ENCODE data around the gene HIP1R. TPM values are rescaled to one million over a fixed set of nuclear protein-coding genes. Genes with fewer than 3 reads are reported as not detected.

Gene HIP1R
- total RNA-seq, 1 experiment from 2014 or later = 33.1 TPM

GRCh38 chr12:122859303-122860039 is 24.2 kb downstream of the HIP1R start:
- no peaks in the 10 kb centered on the region for H3K9me3 ChIP-seq (ENCODE audit: insufficient read depth, low read depth)
- H3K27me3 ChIP-seq (ENCODE audit: insufficient read depth, low read depth) = no peaks in the 10 kb centered on the region
- peaks cover 30% of the 10 kb centered on the region; the same call in 1 of the 2 replicates for H3F3A ChIP-seq (ENCODE audit: insufficient read depth, low read depth)
- no peak for DNase-seq
- no peaks in the 10 kb centered on the region for H3K36me3 ChIP-seq (ENCODE audit: low read depth)
- no peak for TF ChIP-seq CTCF (conservative IDR thresholded peaks at IDR 0.05)
- no peak for TF ChIP-seq EZH2 (IDR thresholded peaks at IDR 0.05; ENCODE audit: low read depth)
- POLR2A ChIA-PET (ENCODE audit: unreplicated experiment) = no interaction called here
- CTCF ChIA-PET = no interaction called here
- H3K4me1 ChIP-seq (replicated peaks; ENCODE audit: insufficient read depth) = no peaks in the 10 kb centered on the region
- intact Hi-C loops (cut with micrococcal nuclease; ENCODE audit: unreplicated experiment) = loop anchor here (1.0 to 5.0 kb wide), 3 partner anchors 67 to 379 kb away; no protein-coding TSS in a partner anchor
- H3K79me2 ChIP-seq (ENCODE audit: low read depth) = no peaks in the 10 kb centered on the region
- no TSS peak for BruUV-seq (replicated peaks)
- no peak overlapping the region for H3K27ac ChIP-seq
- H3K9me2 ChIP-seq (ENCODE audit: insufficient read depth) = no peaks in the 10 kb centered on the region
- H2AFZ ChIP-seq = no peak overlapping the region
- H3K4me3 ChIP-seq = no peak overlapping the region
- no peak overlapping the region for H3K4me2 ChIP-seq
- H4K20me1 ChIP-seq (ENCODE audit: insufficient read depth) = 0 out of 2 replicates have a peak, but pooled peaks cover 11% of the 10 kb centered on the region

- Histone ChIP-seq H3K4me1 (replicated peaks; ENCODE audit: insufficient read depth) (no peaks in the 10 kb centered on the region), H3K36me3 (ENCODE audit: low read depth) (no peaks in the 10 kb centered on the region), H3K27ac (no peak overlapping the region), H2AFZ (no peak overlapping the region), H3K4me3 (no peak overlapping the region), H3K9me3 (ENCODE audit: insufficient read depth, low read depth) (no peaks in the 10 kb centered on the region), H3F3A (ENCODE audit: insufficient read depth, low read depth) (peaks cover 38% of the 10 kb centered on the region; the same call in 1 of the 2 replicates), H3K9me2 (ENCODE audit: insufficient read depth) (no peaks in the 10 kb centered on the region), H3K27me3 (ENCODE audit: insufficient read depth, low read depth) (no peaks in the 10 kb centered on the region), H3K79me2 (ENCODE audit: low read depth) (no peaks in the 10 kb centered on the region), H4K20me1 (ENCODE audit: insufficient read depth) (peaks cover 14% of the 10 kb centered on the region; the same call in 1 of the 2 replicates), H3K4me2 (no peak overlapping the region)
- peak in 1 of 2 experiments; percentile 77 for DNase-seq
- ChIA-PET POLR2A (ENCODE audit: unreplicated experiment) (interaction anchor here (0.5 kb wide), 1 partner anchor 87 kb away, joined by 4 read pairs; no protein-coding TSS in a partner anchor), CTCF (interaction anchor here (0.5 to 1.3 kb wide), 4 partner anchors 15 to 378 kb away, joined by 3 to 7 read pairs (median 3); no protein-coding TSS in a partner anchor)
- TF ChIP-seq CTCF (conservative IDR thresholded peaks at IDR 0.05) (peak; percentile 93), EZH2 (IDR thresholded peaks at IDR 0.05; ENCODE audit: low read depth) (no peak)
- BruUV-seq (replicated peaks) = no TSS peak
- intact Hi-C loops (cut with micrococcal nuclease; ENCODE audit: unreplicated experiment) = loop anchor here (1.0 to 5.0 kb wide), 3 partner anchors 68 to 378 kb away; no protein-coding TSS in a partner anchor
Observed at GRCh38 chr12:122860040-122860853, 25.0 kb downstream of the HIP1R start.

- intact Hi-C loops (cut with micrococcal nuclease; ENCODE audit: unreplicated experiment) = loop anchor here (1.0 to 5.0 kb wide), 3 partner anchors 69 to 377 kb away; no protein-coding TSS in a partner anchor
- no peak overlapping the region for H3K4me3 ChIP-seq
- H3F3A ChIP-seq (ENCODE audit: insufficient read depth, low read depth) = peaks cover 40% of the 10 kb centered on the region; the same call in 1 of the 2 replicates
- H3K9me3 ChIP-seq (ENCODE audit: insufficient read depth, low read depth) = no peaks in the 10 kb centered on the region
- no peaks in the 10 kb centered on the region for H3K27me3 ChIP-seq (ENCODE audit: insufficient read depth, low read depth)
- no peaks in the 10 kb centered on the region for H3K79me2 ChIP-seq (ENCODE audit: low read depth)
- H3K9me2 ChIP-seq (ENCODE audit: insufficient read depth) = no peaks in the 10 kb centered on the region
- peaks cover 18% of the 10 kb centered on the region; the same call in 1 of the 2 replicates for H4K20me1 ChIP-seq (ENCODE audit: insufficient read depth)
- no peaks in the 10 kb centered on the region for H3K4me1 ChIP-seq (replicated peaks; ENCODE audit: insufficient read depth)
- no TSS peak for BruUV-seq (replicated peaks)
- ChIA-PET CTCF (interaction anchor here (0.5 to 1.3 kb wide), 4 partner anchors 14 to 377 kb away, joined by 3 to 7 read pairs (median 3); no protein-coding TSS in a partner anchor), POLR2A (ENCODE audit: unreplicated experiment) (no interaction called here)
- no peak overlapping the region for H2AFZ ChIP-seq
- DNase-seq = no peak
- no peak overlapping the region for H3K27ac ChIP-seq
- H3K36me3 ChIP-seq (ENCODE audit: low read depth) = no peaks in the 10 kb centered on the region
- no peak overlapping the region for H3K4me2 ChIP-seq
- TF ChIP-seq EZH2 (IDR thresholded peaks at IDR 0.05; ENCODE audit: low read depth) (no peak), CTCF (conservative IDR thresholded peaks at IDR 0.05) (no peak)
Observed at GRCh38 chr12:122860854-122861586, 25.8 kb downstream of the HIP1R start.

Measured in PC-9 (cell line).